ENCODE results near the gene AFAP1. TPM values are rescaled to one million over a fixed set of nuclear protein-coding genes. Genes with fewer than 3 reads are reported as not detected.

Gene AFAP1
- total and polyA plus RNA-seq, 2 of the 8 experiments (the other 6 are each of a cell fraction or from before 2014, with no cell fraction given), result 3.6 to 18.2 TPM

GRCh38 chr4:7717161-7717560, 222.5 kb downstream of the AFAP1 start:
- no peak overlapping the region for H2BK5ac ChIP-seq (ENCODE audit: low read depth, low read length)
- ChIA-PET CTCF (ENCODE audit: partially characterized antibody) (no interaction called here), POLR2A (ENCODE audit: partially characterized antibody) (no interaction called here)
- no peak overlapping the region for H2AFZ ChIP-seq (ENCODE audit: low read length)
- H3K4me3 ChIP-seq (ENCODE audit: extremely low read depth in 1 of 4, insufficient read depth in 2 of 4, low read depth in 3 of 4, low read length in 4 of 4), result no peak overlapping the region
- peaks cover 8% of the 10 kb centered on the region for H3K23me2 ChIP-seq (ENCODE audit: low read depth, low read length)
- H3K79me1 ChIP-seq (ENCODE audit: low read depth, low read length), result no peaks in the 10 kb centered on the region
- no peaks in the 10 kb centered on the region; a peak in 1 of 4 replicates for H3K9me3 ChIP-seq (ENCODE audit: insufficient read depth in 2 of 2, low read depth in 1 of 2, low read length in 1 of 2)
- no peak overlapping the region for H3K4ac ChIP-seq (replicated peaks; ENCODE audit: insufficient read length, low read depth, low read length)
- H2BK15ac ChIP-seq (ENCODE audit: low read length), result no peak overlapping the region
- peaks cover 0 to 4% (median 2%) of the 10 kb centered on the region in 4 experiments; a peak in 3 of 7 replicates for H3K27me3 ChIP-seq (replicated peaks in 1 of 4; ENCODE audit: control insufficient read depth in 3 of 4, extremely low read depth in 1 of 4, insufficient read depth in 3 of 4, low read length in 3 of 4)
- WGBS, 2 experiments (ENCODE audit: extremely low coverage in 1 of 2, insufficient coverage in 1 of 2, insufficient read length in 1 of 2, insufficient replicate concordance in 2 of 2, low coverage in 1 of 2, low lambda C conversion rate in 2 of 2, missing lambda C conversion rate in 1 of 2), result 84% methylated on average over 11 of the region's 11 CpGs; no CpG with 5 or more reads in 1 of the 2 experiments
- DNase-seq (ENCODE audit: low read depth in 1 of 2, low spot score in 2 of 2), result no peak
- H2BK120ac ChIP-seq (replicated peaks; ENCODE audit: low read depth, low read length), result no peak overlapping the region
- no peak overlapping the region for H2BK20ac ChIP-seq (ENCODE audit: low read length)
- H2BK12ac ChIP-seq (ENCODE audit: low read depth, low read length), result no peak overlapping the region
- H4K5ac ChIP-seq (ENCODE audit: insufficient read length, low read depth, low read length), result no peak overlapping the region
- no peaks in the 10 kb centered on the region for H3K79me2 ChIP-seq (ENCODE audit: control insufficient read depth in 1 of 2, insufficient read depth in 2 of 2, low read length in 2 of 2)
- H4K20me1 ChIP-seq (replicated peaks in 1 of 2; ENCODE audit: control insufficient read depth in 1 of 2, insufficient read depth in 2 of 2, low read length in 2 of 2), result peaks cover 0 to 2% of the 10 kb centered on the region in 2 experiments
- H3K14ac ChIP-seq (ENCODE audit: insufficient read length), result no peak overlapping the region
- no peaks in the 10 kb centered on the region for H3K36me3 ChIP-seq (ENCODE audit: control insufficient read depth in 2 of 4, insufficient read depth in 4 of 4, low read length in 3 of 4)
- peaks cover 0 to 3% (median 1%) of the 10 kb centered on the region in 4 experiments; a peak in 4 of 7 replicates for H3K4me1 ChIP-seq (replicated peaks in 1 of 4; ENCODE audit: control insufficient read depth in 3 of 4, insufficient read depth in 4 of 4, low read length in 3 of 4)
- H3K56ac ChIP-seq (replicated peaks; ENCODE audit: insufficient read length, low read depth, low read length), result no peak overlapping the region
- no peak overlapping the region for H3K18ac ChIP-seq (ENCODE audit: extremely low read depth, low read length)
- no peak for TF ChIP-seq POU5F1 (IDR thresholded peaks at IDR 0.05; ENCODE audit: low read depth, low read length)
- TF ChIP-seq RAD21 (IDR thresholded peaks at IDR 0.05 in 1 of 2, conservative IDR thresholded peaks at IDR 0.05 in 1 of 2; ENCODE audit: low read depth in 2 of 2, low read length in 2 of 2), result no peak
- no peak overlapping the region for H3K4me2 ChIP-seq (ENCODE audit: insufficient read depth in 1 of 2, low read depth in 2 of 2, low read length in 2 of 2)
- no peak overlapping the region for H3K23ac ChIP-seq (ENCODE audit: insufficient read length)
- no peak overlapping the region for H2AK5ac ChIP-seq (ENCODE audit: low read depth, low read length)
- no peak overlapping the region for H4K8ac ChIP-seq (ENCODE audit: extremely low read depth, insufficient read depth, low read length)
- H4K91ac ChIP-seq (replicated peaks; ENCODE audit: insufficient read length, low read length), result no peak overlapping the region
- FAIRE-seq, result no peak
- H3K9ac ChIP-seq (replicated peaks in 1 of 4; ENCODE audit: extremely low read depth in 1 of 4, low read depth in 3 of 4, low read length in 3 of 4), result no peak overlapping the region
- H3K27ac ChIP-seq (ENCODE audit: low read depth, low read length), result no peak overlapping the region

Measured in H1 (cell line).